IPS-15b (cell line): ENCODE results near the gene CLEC20A.
"Not testable (repeated sequence)": the region's sequence is repeated elsewhere in the genome, so short reads cannot be mapped to it uniquely, and the experiment has no call there.

Source experiments
- H3K27me3 ChIP-seq: one replicate; pipeline ENCODE4 v1.6.1; 2013; ENCODE audit warnings: low read length; ENCODE audit not compliant: control insufficient read depth, insufficient read depth
- H3K36me3 ChIP-seq: one replicate; pipeline ENCODE4 v1.6.1; 2013; ENCODE audit warnings: low read length; ENCODE audit not compliant: control insufficient read depth, insufficient read depth
- H3K4me1 ChIP-seq: one replicate; pipeline ENCODE4 v1.6.1; 2013; ENCODE audit warnings: mild to moderate bottlenecking, low read length; ENCODE audit not compliant: control insufficient read depth, insufficient read depth
- H3K4me3 ChIP-seq: one replicate; pipeline ENCODE4 v1.5.1; 2013; ENCODE audit warnings: low read depth, low read length
- H3K9ac ChIP-seq: one replicate; pipeline ENCODE4 v1.6.1; 2013; ENCODE audit warnings: low read depth, mild to moderate bottlenecking, low read length
- H3K9me3 ChIP-seq: one replicate; pipeline ENCODE4 v1.6.1; 2013; ENCODE audit warnings: mild to moderate bottlenecking, low read length; ENCODE audit not compliant: control insufficient read depth, insufficient read depth

CLEC20A gene

GRCh38 chr1:178503849-178504248 is 7.1 kb upstream of the CLEC20A start:
- Histone ChIP-seq H3K4me3 (no peak overlapping the region), H3K36me3 (no peaks in the 10 kb centered on the region), H3K4me1 (no peaks in the 10 kb centered on the region), H3K9me3 (no peaks in the 10 kb centered on the region), H3K9ac (no peak overlapping the region), H3K27me3 (no peaks in the 10 kb centered on the region)

- H3K4me1 ChIP-seq, H3K36me3 ChIP-seq, H3K27me3 ChIP-seq, H3K4me3 ChIP-seq, H3K9ac ChIP-seq, H3K9me3 ChIP-seq: not testable (repeated sequence)
Measured at GRCh38 chr1:178503316-178503715, 6.6 kb upstream of the CLEC20A start.

GRCh38 chr1:178502856-178503255 is 6.1 kb upstream of the CLEC20A start:
- Histone ChIP-seq H3K4me1 (no peaks in the 10 kb centered on the region), H3K4me3 (no peak overlapping the region), H3K36me3 (no peaks in the 10 kb centered on the region), H3K9me3 (no peaks in the 10 kb centered on the region), H3K27me3 (no peaks in the 10 kb centered on the region), H3K9ac (no peak overlapping the region)

GRCh38 chr1:178502330-178502714 is 5.6 kb upstream of the CLEC20A start:
- Histone ChIP-seq H3K27me3 (no peaks in the 10 kb centered on the region), H3K9me3 (no peaks in the 10 kb centered on the region), H3K36me3 (no peaks in the 10 kb centered on the region), H3K4me3 (no peak overlapping the region), H3K9ac (no peak overlapping the region), H3K4me1 (no peaks in the 10 kb centered on the region)

GRCh38 chr1:178501705-178502329 is 5.1 kb upstream of the CLEC20A start:
- Histone ChIP-seq H3K36me3 (no peaks in the 10 kb centered on the region), H3K4me3 (no peak overlapping the region), H3K9me3 (no peaks in the 10 kb centered on the region), H3K27me3 (no peaks in the 10 kb centered on the region), H3K4me1 (no peaks in the 10 kb centered on the region), H3K9ac (no peak overlapping the region)

- Histone ChIP-seq H3K27me3 (no peaks in the 10 kb centered on the region), H3K9me3 (no peaks in the 10 kb centered on the region), H3K4me1 (no peaks in the 10 kb centered on the region), H3K4me3 (no peak overlapping the region), H3K9ac (no peak overlapping the region), H3K36me3 (no peaks in the 10 kb centered on the region)
Measured at GRCh38 chr1:178500936-178501554, 4.3 kb upstream of the CLEC20A start.

- H3K9me3 ChIP-seq: no peaks in the 10 kb centered on the region
- no peak overlapping the region for H3K4me3 ChIP-seq
- no peaks in the 10 kb centered on the region for H3K36me3 ChIP-seq
- H3K9ac ChIP-seq: no peak overlapping the region
- H3K27me3 ChIP-seq: no peaks in the 10 kb centered on the region
- H3K4me1 ChIP-seq: no peaks in the 10 kb centered on the region
Measured at GRCh38 chr1:178500091-178500770, 3.5 kb upstream of the CLEC20A start.

GRCh38 chr1:178498896-178499675 is 2.3 kb upstream of the CLEC20A start:
- no peaks in the 10 kb centered on the region for H3K9me3 ChIP-seq
- no peaks in the 10 kb centered on the region for H3K27me3 ChIP-seq
- H3K36me3 ChIP-seq: no peaks in the 10 kb centered on the region
- H3K4me3 ChIP-seq: no peak overlapping the region
- no peak overlapping the region for H3K9ac ChIP-seq
- no peaks in the 10 kb centered on the region for H3K4me1 ChIP-seq

GRCh38 chr1:178497903-178498478 is 1.2 kb upstream of the CLEC20A start:
- H3K36me3 ChIP-seq: no peaks in the 10 kb centered on the region
- H3K9me3 ChIP-seq: no peaks in the 10 kb centered on the region
- no peaks in the 10 kb centered on the region for H3K4me1 ChIP-seq
- no peaks in the 10 kb centered on the region for H3K27me3 ChIP-seq
- H3K4me3 ChIP-seq: no peak overlapping the region
- no peak overlapping the region for H3K9ac ChIP-seq

GRCh38 chr1:178495741-178496409 is 889 bp downstream of the CLEC20A start:
- H3K9ac ChIP-seq: no peak overlapping the region
- no peak overlapping the region for H3K4me3 ChIP-seq
- H3K9me3 ChIP-seq: no peaks in the 10 kb centered on the region
- no peaks in the 10 kb centered on the region for H3K36me3 ChIP-seq
- H3K4me1 ChIP-seq: no peaks in the 10 kb centered on the region
- H3K27me3 ChIP-seq: no peaks in the 10 kb centered on the region

- Histone ChIP-seq H3K9ac (no peak overlapping the region), H3K9me3 (no peaks in the 10 kb centered on the region), H3K4me1 (no peaks in the 10 kb centered on the region), H3K36me3 (no peaks in the 10 kb centered on the region), H3K27me3 (no peaks in the 10 kb centered on the region), H3K4me3 (no peak overlapping the region)
Measured at GRCh38 chr1:178495158-178495557, 1.6 kb downstream of the CLEC20A start.
